GM19099 (cell line): ENCODE data around the gene MED13L.

Experiments used
- POLR2A ChIP-seq: IDR thresholded peaks from 3 replicates; pipeline ENCODE4 v1.6.1; 2011; ENCODE audit warnings: low read depth; ENCODE audit not compliant: insufficient read length; ENCODE audit errors: extremely low read depth

Gene MED13L

DNA sequence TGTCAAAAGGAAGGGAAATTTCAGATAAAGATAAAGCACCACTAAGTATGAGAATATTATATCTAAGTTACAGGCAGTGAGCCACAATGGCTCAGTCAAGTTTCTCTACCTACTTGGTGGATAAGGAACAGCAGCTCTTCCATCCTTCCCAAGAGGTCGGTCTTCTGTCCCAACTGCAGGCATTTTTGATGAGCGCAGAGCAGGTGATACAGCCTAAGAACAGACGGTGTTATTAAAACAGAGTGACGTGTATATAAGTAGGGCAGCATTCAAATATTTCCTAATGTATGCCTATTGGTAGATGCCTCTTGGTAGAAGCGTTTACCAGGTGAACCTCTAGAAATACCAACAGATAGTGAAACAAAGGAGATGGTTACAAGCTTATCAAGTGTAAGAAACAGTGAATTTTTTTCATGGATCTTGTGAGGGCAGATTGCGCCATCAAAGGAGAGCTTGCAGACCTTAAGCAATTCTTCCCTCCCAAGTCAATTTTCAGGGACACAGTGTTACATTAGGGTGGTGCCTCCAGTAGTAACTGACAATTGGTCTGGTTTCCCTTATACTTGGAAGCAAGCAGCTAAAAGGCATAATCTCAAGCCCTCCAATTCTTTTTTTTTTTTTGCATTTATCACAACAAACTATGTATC lies 274.5 kb downstream of the MED13L start:
- TF ChIP-seq POLR2A = no peak

DNA sequence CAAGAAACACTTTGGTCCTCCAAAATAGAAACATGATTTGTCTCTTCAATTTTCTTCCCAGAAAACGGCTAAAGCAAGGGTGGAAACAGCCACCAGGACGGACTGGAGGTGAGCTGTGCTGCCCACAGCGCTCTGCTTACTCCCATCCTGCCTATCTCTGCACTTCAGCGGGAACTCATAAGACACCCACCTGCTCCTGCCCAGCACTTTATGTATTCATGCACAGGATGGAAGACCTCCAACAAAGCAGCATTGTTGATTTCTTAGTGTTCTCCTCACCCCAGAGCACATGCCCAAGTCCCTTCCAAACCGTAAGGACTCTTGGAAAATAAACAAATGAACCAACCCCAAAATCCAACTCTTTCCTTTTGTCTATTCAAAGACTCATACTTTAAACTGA lies 277.2 kb downstream of the MED13L start:
- TF ChIP-seq POLR2A = no peak

DNA sequence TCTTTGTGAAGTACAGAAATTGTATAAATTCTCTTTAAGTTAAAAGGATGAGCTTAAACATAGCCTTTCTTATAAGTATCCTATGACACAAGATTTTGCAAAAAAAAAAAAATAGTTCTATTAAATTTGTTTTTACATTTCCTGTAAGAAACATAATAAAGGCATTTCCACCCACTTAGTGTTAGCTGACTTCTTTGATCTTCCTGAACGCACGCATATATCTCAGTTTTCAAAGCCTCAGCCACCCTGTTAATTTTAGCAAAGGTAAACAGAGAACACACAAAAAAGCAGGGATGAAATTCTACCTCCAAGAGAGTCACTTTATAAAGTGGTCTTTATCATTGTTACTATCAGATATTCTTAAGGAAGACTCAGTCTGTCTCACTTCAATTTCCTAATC lies 277.9 kb downstream of the MED13L start:
- no peak for TF ChIP-seq POLR2A

DNA sequence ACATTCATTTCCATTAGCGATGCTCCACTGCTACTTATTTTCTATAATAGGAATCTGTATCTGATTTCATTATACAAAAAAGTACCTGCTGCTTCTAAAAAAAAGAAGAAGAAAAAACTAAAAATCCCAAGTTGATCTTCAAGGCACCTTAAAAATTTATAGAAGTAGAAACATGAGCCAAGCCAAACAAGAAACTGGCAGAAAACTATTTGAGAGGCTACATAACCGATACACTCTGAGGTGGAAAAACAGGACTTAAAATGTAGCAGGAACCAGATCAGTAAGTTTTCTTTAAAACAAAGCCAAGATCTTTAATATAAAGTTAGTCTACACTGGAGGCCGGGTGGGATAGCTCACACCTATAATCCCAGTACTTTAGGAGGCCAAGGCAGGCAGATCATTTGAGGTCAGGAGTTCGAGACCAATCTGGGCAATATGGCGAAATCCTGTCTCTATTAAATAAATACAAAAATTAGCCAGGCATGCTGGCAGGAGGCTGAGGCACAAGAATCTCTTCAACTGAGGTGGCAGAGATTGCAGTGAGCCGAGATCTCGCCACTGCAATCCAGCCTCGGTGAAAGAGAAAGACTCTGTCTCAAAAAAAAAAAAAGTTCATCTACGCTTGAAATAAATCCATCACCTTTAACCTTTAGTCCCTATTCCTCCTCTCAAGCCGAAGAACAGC lies 278.6 kb downstream of the MED13L start:
- TF ChIP-seq POLR2A = no peak

GRCh38 chr12:115998119-115998633 lies 279.3 kb downstream of the MED13L start:
- no peak for TF ChIP-seq POLR2A

- no peak for TF ChIP-seq POLR2A
These were observed 283.8 kb downstream of the MED13L start for GRCh38 chr12:115993737-115994136.

DNA sequence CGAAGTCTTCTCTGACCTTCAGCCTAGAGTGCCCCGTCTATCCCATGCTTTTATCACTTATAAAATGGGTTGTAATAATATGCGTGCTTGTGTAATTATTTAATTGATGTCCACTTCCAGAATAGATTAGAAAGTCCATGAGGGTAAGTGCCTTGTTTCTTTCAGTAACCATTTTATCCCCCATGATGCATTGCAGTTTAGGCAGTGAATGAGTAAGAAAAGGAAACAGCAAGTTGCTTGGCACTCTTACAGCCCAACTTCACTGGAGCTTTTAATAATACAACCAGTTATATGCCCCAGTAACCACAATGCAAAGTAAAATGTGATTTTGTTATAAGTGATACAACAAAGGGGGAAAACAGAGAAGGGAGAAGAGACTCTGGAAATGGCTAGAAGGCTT lies 287.3 kb downstream of the MED13L start:
- TF ChIP-seq POLR2A = no peak

DNA sequence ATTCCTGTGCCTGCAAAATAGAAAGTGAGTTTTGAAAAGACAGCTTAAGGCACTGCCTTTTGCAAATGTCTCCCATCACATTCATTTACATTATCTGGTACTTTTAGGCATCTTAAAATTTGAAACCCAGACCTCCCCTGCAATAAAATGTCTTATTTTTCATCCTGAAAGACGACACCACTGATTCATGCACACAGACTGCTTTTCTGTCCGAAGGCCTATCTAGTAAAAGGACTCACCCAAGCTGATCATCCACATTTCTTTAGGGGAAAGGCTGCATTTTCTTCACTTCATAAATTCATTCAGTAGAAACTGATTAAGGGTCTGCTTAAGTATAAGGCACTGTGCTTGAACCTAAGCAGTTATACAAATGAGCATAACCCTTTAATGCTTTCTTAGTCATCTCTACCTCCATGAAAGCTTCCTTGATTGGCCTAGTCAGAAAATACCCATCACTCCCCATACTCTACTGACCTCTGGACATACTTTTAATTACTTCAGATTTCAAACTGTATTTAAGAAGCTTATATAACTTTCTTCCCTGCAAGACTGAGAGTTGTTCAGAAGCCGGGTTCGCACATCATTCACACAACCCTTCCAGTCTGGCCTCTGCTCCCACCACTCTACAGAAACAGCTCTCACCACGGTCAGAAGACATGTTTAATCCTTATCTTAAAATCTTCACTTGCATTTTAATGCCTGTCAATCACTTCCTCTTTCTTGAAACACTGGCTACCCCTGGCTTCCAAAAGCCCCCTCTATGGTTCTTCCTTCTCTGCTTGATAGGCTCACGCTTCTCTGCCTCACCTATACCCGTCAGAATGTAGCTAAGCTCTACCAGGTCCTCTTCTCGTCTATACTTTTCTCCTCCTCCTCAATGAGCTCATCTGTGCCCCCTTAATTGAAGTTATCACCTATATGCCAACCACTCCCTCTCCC lies 288.6 kb downstream of the MED13L start:
- no peak for TF ChIP-seq POLR2A

GRCh38 chr12:115988212-115988611 lies 289.3 kb downstream of the MED13L start:
- no peak for TF ChIP-seq POLR2A

DNA sequence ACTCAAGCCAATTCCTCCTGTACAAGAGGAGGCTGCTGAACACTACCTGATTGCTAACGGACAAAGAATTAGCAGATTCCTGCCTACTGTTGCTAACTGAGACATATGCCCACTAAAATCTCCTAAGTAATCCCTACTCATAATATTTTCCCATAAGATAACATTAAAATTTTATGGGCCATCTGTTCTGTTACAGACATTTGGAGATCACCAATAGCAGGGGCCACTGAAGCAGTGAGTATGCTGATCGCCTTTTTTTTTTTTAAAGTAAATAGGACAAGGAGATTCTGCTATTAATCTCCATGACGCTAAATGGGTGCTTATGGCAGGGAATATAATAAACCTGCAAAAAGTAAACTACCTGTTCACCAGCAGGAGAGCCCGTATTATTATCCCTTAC lies 292.9 kb downstream of the MED13L start:
- TF ChIP-seq POLR2A = no peak

- no peak for TF ChIP-seq POLR2A
These were observed 294.2 kb downstream of the MED13L start for GRCh38 chr12:115983226-115983798.

DNA sequence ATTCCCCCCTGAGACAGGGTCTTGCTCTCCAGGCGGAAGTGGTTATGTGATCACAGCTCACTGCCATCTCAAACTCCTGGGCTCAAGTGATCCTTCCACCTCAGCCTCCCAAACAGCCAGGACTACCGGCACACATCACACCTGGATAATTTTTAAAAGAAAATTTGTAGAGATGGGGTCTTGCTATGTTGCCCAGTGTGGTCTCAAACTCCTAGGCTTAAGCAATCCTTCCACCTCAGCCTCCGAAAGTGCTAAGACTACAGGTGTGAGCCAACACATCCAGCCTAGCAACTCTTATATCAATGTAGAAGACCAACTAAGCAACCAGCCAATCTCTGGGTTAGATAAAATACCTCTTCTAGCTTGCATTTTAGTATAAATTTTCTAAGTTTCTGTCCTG lies 297.2 kb downstream of the MED13L start:
- no peak for TF ChIP-seq POLR2A

DNA sequence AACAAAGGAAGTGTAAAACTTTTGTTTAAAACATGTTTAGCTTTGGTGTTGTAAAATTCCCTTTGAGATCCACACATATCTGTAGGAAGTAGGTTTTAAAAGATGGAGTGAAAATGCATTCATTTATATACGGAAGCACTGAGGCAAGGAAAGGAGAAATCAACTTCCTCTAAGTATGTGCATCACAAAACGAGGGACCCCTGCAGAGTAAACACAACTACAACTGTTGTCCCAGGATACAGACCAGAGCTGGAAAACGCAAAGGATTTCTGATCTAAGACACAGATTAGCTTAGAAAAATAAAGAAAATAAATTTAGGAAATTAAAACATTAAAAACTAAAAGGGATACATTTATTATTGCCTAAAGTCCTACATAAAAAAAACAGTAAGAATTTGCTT lies 297.6 kb downstream of the MED13L start:
- TF ChIP-seq POLR2A = no peak

- TF ChIP-seq POLR2A = no peak
These were observed 298.1 kb downstream of the MED13L start for GRCh38 chr12:115979351-115979750.

DNA sequence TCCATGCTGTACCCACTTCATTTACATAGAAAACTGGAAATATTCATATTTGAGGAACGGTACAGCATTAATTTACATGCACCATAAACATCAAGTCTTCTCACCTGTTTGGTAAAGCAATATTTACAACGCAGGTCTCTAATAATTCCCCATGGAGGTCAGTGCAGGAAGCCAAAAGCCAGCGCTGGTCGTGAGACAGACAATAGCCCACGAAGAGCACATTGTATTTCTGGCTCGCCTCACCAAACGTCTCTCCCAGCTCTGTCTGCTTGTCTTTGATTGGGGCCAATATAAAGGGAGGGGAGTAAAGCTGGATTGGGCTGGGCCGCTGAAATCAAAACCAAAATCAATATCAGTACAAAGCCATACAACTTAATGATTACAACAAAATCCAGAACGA lies 302.1 kb downstream of the MED13L start:
- TF ChIP-seq POLR2A = no peak

GRCh38 chr12:115973968-115974724 lies 303.3 kb downstream of the MED13L start:
- TF ChIP-seq POLR2A = no peak
